ENCODE data around the gene OSTN. TPM values are rescaled to one million over a fixed set of nuclear protein-coding genes. Genes with fewer than 3 reads are reported as not detected.

OSTN gene
- total and polyA plus RNA-seq, 2 donors (not counting 3 experiments of a cell fraction or from before 2014, with no cell fraction given): not detected

DNA sequence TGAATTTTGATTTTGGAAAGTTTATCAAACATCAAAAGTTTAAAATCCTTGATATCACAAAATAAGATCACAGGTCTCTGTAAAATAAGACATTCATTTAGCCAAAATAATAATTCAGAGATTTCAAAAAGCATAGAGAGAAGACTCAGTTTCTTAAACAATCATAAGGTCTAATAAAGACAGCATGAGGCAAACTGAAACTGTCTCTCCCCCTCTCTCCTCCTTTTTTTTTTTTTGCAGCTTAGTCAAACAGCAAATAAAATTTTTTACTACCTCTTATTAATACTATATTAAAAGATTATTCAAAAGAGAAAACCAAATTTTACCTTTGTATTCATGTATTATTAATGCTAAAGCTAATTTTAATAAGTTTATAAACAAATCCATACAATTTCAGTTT is 57.4 kb downstream of the OSTN start:
- Histone ChIP-seq H3K4me1 (ENCODE audit: control insufficient read depth, extremely low read depth, insufficient read depth, low read length) (no peaks in the 10 kb centered on the region), H3K4me3 (replicated peaks in 1 of 3; ENCODE audit: insufficient read depth in 1 of 3, low read depth in 1 of 3, low read length in 3 of 3) (no peak overlapping the region), H4K20me1 (replicated peaks; ENCODE audit: control insufficient read depth, extremely low read depth, insufficient read depth, low read length) (no peaks in the 10 kb centered on the region), H3K36me3 (ENCODE audit: control insufficient read depth in 2 of 2, extremely low read depth in 1 of 2, insufficient read depth in 2 of 2, low read length in 2 of 2) (no peaks in the 10 kb centered on the region), H3K9me3 (replicated peaks; ENCODE audit: control insufficient read depth, insufficient read depth, low read length) (no peaks in the 10 kb centered on the region), H3K4me2 (ENCODE audit: insufficient read depth, low read length) (no peak overlapping the region), H2AFZ (ENCODE audit: low read depth, low read length) (no peak overlapping the region), H3K9me1 (replicated peaks; ENCODE audit: control insufficient read depth, extremely low read depth, insufficient read depth, low read length) (no peaks in the 10 kb centered on the region), H3K9ac (replicated peaks; ENCODE audit: extremely low read depth, insufficient read depth, low read length) (no peak overlapping the region), H3K27me3 (ENCODE audit: control insufficient read depth in 2 of 2, insufficient read depth in 2 of 2, low read length in 2 of 2) (no peaks in the 10 kb centered on the region), H3K27ac (ENCODE audit: insufficient read depth, low read depth, low read length) (no peak overlapping the region), H3K79me2 (ENCODE audit: control insufficient read depth, insufficient read depth, low read length) (no peaks in the 10 kb centered on the region)
- intact Hi-C loops (cut with micrococcal nuclease) (no loop called here), dilution Hi-C loops (cut with MboI; ENCODE audit: extremely low pct_ligation_motif_present, low sequenced_read_pairs) (no loop called here)
- no peak for TF ChIP-seq GATA2 (IDR thresholded peaks at IDR 0.05; ENCODE audit: insufficient read depth, insufficient read length, low read depth, low read length)
- TF ChIP-seq MYC (IDR thresholded peaks at IDR 0.05; ENCODE audit: low read depth, low read length): no peak
- no peak for TF ChIP-seq CTCF (IDR thresholded peaks at IDR 0.05; ENCODE audit: extremely low read depth in 1 of 2, insufficient read depth in 1 of 2, low read depth in 1 of 2, low read length in 2 of 2)
- no peak for TF ChIP-seq MAX (IDR thresholded peaks at IDR 0.05; ENCODE audit: insufficient read depth, insufficient read length)
- no peak for TF ChIP-seq POLR2A (IDR thresholded peaks at IDR 0.05; ENCODE audit: low read depth, low read length)
- no peak for TF ChIP-seq JUN (IDR thresholded peaks at IDR 0.05; ENCODE audit: borderline replicate concordance, insufficient read depth, insufficient read length, low read depth)
- no peak for TF ChIP-seq EZH2 (IDR thresholded peaks at IDR 0.05; ENCODE audit: borderline replicate concordance, low read depth, low read length, severe bottlenecking)
- TF ChIP-seq POLR2AphosphoS5 (IDR thresholded peaks at IDR 0.05; ENCODE audit: insufficient read depth, low read depth, low read length): no peak
- TF ChIP-seq FOS (IDR thresholded peaks at IDR 0.05; ENCODE audit: borderline replicate concordance, insufficient read depth, low read length): no peak
- no peak for FAIRE-seq
- ChIA-PET POLR2A (no interaction called here), CTCF (no interaction called here)
- BruUV-seq (replicated peaks): no TSS peak
- DNase-seq (ENCODE audit: low read depth, low spot score): no peak

Measured in endothelial cell of umbilical vein (primary cell).